Activated T-cell treated with anti-CD3 and anti-CD28 coated beads, Interleukin-2, amount 50 U/mL, for 4 hours (primary cell): ENCODE measurements around the gene FBXW4. TPM values are rescaled to one million over a fixed set of nuclear protein-coding genes. Genes with fewer than 3 reads are reported as not detected.
"Not testable (repeated sequence)": the region's sequence is repeated elsewhere in the genome, so short reads cannot be mapped to it uniquely, and the experiment has no call there.

Experiments used
- ATAC-seq, 2 donors: fragments of 200-7000 bp; cut with Tn5 transposase; one replicate each; pipeline ENCODE4 v1.10.0; 2021
- DNase-seq: peaks from one replicate; pipeline ENCODE4 v3.0.0-alpha.2; 2020
- H3K27me3 Mint-ChIP-seq: one replicate; pipeline ENCODE4 v1.8.0; 2021; ENCODE audit warnings: low read depth, mixed read lengths
- H3K36me3 Mint-ChIP-seq: one replicate; pipeline ENCODE4 v1.8.0; 2022; ENCODE audit warnings: mixed read lengths; ENCODE audit not compliant: insufficient read depth
- H3K4me1 Mint-ChIP-seq: one replicate; pipeline ENCODE4 v1.8.0; 2021; ENCODE audit warnings: low read depth, mixed read lengths
- H3K4me3 Mint-ChIP-seq: one replicate; pipeline ENCODE4 v1.8.0; 2021; ENCODE audit warnings: mild to moderate bottlenecking, moderate library complexity, mixed read lengths
- H3K9me3 Mint-ChIP-seq: one replicate; pipeline ENCODE4 v1.8.0; 2021; ENCODE audit warnings: mixed read lengths
- total RNA-seq, 3 donors: library from RNA; stranded (reverse); gene quantifications; one replicate each; pipeline ENCODE4 v1.2.1, GENCODE V29; 2021

Gene FBXW4
- total RNA-seq, 3 donors from 2014 or later, result 23.8 to 26.8 (median 25.2) TPM

DNA sequence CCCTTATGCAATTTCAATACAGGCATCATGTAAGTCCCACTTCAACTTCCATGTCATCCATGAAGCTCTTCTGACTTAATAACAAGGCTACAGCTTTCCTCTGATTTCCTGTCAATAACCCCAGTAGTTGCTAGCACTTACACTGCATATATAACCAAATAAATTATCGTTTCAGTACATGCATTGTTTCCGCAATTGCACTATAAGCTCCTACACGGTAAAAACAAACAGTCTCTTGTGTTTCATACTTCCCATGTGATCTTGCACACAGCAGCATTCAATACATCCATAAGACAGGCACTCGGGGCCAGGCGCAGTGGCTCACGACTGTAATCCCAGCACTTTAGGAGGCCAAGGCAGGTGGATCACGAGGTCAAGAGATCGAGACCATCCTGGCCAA, 41.4 kb downstream of the FBXW4 start:
- no peaks in the 10 kb centered on the region for H3K9me3 Mint-ChIP-seq
- peaks cover 21% of the 10 kb centered on the region for H3K36me3 Mint-ChIP-seq
- H3K4me3 Mint-ChIP-seq, result no peak overlapping the region
- DNase-seq, result no peak
- ATAC-seq, result no peak
- H3K4me1 Mint-ChIP-seq, result peaks cover 5% of the 10 kb centered on the region
- H3K27me3 Mint-ChIP-seq, result no peaks in the 10 kb centered on the region

DNA sequence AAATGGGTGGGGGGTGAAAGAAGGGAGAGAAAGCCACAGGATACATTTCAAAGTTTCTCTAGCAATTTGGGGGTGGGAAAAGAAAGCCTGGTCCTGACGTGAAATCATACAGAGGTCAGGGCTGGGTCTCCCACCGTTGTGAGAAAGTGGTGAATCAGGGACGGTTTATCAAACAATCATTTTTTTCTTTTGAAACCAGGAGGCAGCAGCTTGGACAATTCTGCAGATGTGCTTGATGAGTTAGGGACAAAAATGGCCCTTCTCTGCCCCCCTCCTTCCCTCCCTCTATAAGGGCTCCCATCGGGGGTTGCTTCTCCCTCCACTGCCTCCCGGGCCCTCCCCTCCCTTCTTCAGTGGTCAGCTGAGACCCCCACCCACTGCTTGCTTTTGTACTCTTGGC, 43.6 kb downstream of the FBXW4 start:
- Mint-ChIP-seq H3K36me3 (peaks cover 14% of the 10 kb centered on the region), H3K27me3 (no peaks in the 10 kb centered on the region), H3K9me3 (no peaks in the 10 kb centered on the region), H3K4me3 (no peak overlapping the region), H3K4me1 (peaks cover 5% of the 10 kb centered on the region)
- ATAC-seq, result no peak
- no peak for DNase-seq

DNA sequence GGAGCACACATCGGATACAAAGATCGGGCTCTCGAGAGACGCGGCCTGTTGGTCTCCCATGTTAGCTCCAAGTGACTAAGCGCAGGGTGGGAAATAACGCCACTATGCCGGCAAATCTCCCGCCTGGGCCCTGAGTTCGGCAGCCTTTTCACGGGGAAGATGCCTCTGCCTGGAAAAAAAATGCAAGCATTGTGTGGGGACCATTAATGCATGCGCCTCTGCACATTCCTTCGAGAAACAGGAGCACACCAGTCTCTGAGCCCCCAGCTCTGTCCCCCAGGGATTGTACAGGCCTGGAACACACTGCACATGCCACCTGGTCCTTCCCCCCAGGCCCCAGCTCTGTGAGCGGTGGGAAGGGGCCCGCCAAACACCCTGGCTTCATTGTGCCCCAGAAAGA, 44.1 kb downstream of the FBXW4 start:
- Mint-ChIP-seq H3K4me3 (no peak overlapping the region), H3K9me3 (no peaks in the 10 kb centered on the region), H3K4me1 (peaks cover 5% of the 10 kb centered on the region), H3K36me3 (peaks cover 14% of the 10 kb centered on the region), H3K27me3 (no peaks in the 10 kb centered on the region)
- no peak for DNase-seq
- ATAC-seq, result no peak

GRCh38 chr10:101649525-101650085, 45.4 kb downstream of the FBXW4 start:
- H3K4me1 Mint-ChIP-seq, result peaks cover 5% of the 10 kb centered on the region
- ATAC-seq (no peak), DNase-seq (no peak)
- peaks cover 10% of the 10 kb centered on the region for H3K36me3 Mint-ChIP-seq
- no peaks in the 10 kb centered on the region for H3K9me3 Mint-ChIP-seq
- no peaks in the 10 kb centered on the region for H3K27me3 Mint-ChIP-seq
- no peak overlapping the region for H3K4me3 Mint-ChIP-seq

DNA sequence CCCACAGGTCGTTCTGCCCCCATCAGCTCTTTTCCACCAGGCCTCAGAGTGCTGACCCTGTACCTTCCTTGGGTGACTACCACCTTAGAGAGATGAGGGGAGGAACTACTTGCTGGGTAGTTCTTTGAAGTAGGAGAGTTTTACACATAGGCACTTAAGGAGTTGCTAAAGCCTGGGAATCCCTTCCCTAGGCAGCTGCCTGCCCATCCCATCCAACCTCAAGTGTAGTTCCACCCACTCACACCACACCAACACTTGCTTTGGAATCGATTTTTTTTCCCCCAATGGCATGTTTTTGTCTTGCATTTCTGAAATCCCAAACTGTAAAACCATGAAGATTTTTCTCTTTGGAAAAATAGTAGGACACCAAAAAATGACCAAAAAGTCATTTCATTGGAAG, 47.7 kb downstream of the FBXW4 start:
- ATAC-seq, result no peak
- no peaks in the 10 kb centered on the region for H3K9me3 Mint-ChIP-seq
- peaks cover 10% of the 10 kb centered on the region for H3K4me1 Mint-ChIP-seq
- DNase-seq, result no peak
- H3K36me3 Mint-ChIP-seq, result peaks cover 21% of the 10 kb centered on the region
- H3K27me3 Mint-ChIP-seq, result no peaks in the 10 kb centered on the region
- H3K4me3 Mint-ChIP-seq, result no peak overlapping the region

DNA sequence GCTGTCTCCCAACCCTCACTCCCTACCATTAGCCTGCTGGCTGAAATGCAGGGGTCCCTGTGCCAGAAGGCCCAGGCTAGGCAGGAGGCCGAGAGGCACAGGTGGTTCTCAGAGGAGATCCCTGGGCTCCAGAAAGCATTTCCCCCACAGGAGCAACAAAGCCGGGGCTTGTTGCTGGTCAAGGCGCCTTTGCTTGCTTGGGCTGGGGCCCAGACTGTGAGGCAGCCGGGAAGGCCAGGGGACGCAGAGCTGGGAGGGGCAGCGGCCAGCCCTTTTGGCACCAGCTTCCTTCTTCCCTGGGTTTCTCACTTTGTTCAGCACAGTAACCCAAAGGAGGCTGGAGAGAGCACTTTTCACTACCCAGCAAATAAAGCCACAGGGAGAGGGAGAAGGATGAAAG, 48.6 kb downstream of the FBXW4 start:
- ATAC-seq (no peak), DNase-seq (no peak)
- no peaks in the 10 kb centered on the region for H3K9me3 Mint-ChIP-seq
- peaks cover 24% of the 10 kb centered on the region for H3K36me3 Mint-ChIP-seq
- H3K4me1 Mint-ChIP-seq, result peaks cover 11% of the 10 kb centered on the region
- H3K4me3 Mint-ChIP-seq, result no peak overlapping the region
- H3K27me3 Mint-ChIP-seq, result no peaks in the 10 kb centered on the region

GRCh38 chr10:101645659-101646058, 49.3 kb downstream of the FBXW4 start:
- Mint-ChIP-seq H3K27me3 (no peaks in the 10 kb centered on the region), H3K36me3 (peaks cover 25% of the 10 kb centered on the region), H3K4me1 (peaks cover 11% of the 10 kb centered on the region), H3K9me3 (no peaks in the 10 kb centered on the region), H3K4me3 (no peak overlapping the region)
- DNase-seq, result no peak
- no peak for ATAC-seq

GRCh38 chr10:101644002-101644401, 51.0 kb downstream of the FBXW4 start:
- Mint-ChIP-seq H3K4me1 (peaks cover 9% of the 10 kb centered on the region), H3K4me3 (no peak overlapping the region), H3K36me3 (peaks cover 24% of the 10 kb centered on the region)

GRCh38 chr10:101643546-101643945, 51.4 kb downstream of the FBXW4 start:
- ATAC-seq (no peak), DNase-seq (no peak)
- H3K4me3 Mint-ChIP-seq, result no peak overlapping the region
- peaks cover 7% of the 10 kb centered on the region for H3K4me1 Mint-ChIP-seq
- no peaks in the 10 kb centered on the region for H3K9me3 Mint-ChIP-seq
- H3K27me3 Mint-ChIP-seq, result no peaks in the 10 kb centered on the region
- H3K36me3 Mint-ChIP-seq, result peaks cover 24% of the 10 kb centered on the region

More at GRCh38 chr10:101644002-101644401, 51.0 kb downstream of the FBXW4 start:
- H3K9me3 Mint-ChIP-seq, result no peaks in the 10 kb centered on the region
- ATAC-seq (no peak), DNase-seq (no peak)
- H3K27me3 Mint-ChIP-seq, result no peaks in the 10 kb centered on the region

DNA sequence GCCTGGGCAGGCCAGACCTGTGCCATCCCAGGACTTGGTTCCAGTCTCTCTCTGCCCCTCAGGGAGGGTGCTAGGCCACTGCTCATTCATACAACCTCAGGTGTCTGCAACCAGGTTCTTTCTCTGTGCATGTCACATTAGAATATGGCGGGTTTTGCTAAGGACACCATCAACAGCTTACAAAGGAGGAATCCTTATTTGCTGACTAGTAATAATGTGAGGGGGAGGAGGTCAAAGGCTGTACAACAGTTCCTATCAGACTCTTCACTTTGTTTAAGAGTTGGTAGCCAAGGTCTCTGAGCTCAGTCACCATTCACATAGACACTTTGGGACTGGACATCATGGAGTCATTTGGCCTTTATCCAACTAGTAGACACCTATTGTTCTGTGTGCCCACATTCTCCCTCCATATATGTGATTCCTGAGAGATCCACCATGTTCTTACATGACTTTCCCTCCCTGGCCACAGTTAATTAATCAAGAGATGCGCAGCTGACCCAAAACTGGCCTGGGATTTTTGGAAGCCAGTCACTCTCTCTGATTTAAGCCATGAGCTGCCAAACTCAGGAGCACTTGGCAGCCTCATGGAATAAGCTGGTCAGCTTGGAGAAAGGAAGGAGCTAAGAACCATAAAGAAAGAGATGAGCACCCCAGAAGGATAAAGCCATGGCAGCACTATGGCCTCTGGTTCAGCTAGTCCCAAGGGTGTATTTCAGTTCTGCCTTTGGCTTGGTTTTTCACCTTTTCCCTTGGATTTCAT, 55.6 kb downstream of the FBXW4 start:
- Mint-ChIP-seq H3K4me3 (no peak overlapping the region), H3K36me3 (peaks cover 31% of the 10 kb centered on the region), H3K9me3 (no peaks in the 10 kb centered on the region), H3K4me1 (peaks cover 12% of the 10 kb centered on the region), H3K27me3 (no peaks in the 10 kb centered on the region)
- DNase-seq (no peak), ATAC-seq (no peak)

DNA sequence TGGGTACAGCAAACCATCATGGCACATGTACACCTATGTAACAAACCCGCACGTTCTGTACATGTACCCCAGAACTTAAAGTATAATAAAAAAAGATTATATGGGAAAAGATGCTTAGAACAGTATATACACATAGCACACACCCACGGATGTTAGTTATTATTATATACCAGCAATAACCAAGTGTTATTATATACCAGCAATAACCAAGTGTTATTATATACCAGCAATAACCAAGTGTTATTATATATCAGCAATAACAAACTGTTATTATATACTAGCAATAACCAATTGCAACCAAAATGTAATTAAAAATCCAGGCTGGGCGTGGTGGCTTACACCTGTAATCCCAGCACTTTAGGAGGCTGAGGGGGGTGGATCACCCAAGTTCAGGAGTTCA, 61.5 kb downstream of the FBXW4 start:
- not testable (repeated sequence) for H3K9me3 Mint-ChIP-seq, DNase-seq, H3K4me1 Mint-ChIP-seq, H3K27me3 Mint-ChIP-seq, H3K4me3 Mint-ChIP-seq, ATAC-seq
- H3K36me3 Mint-ChIP-seq, result peaks cover 19% of the 10 kb centered on the region

- Mint-ChIP-seq H3K4me1 (peaks cover 10% of the 10 kb centered on the region), H3K36me3 (peaks cover 12% of the 10 kb centered on the region), H3K9me3 (no peaks in the 10 kb centered on the region), H3K27me3 (no peaks in the 10 kb centered on the region), H3K4me3 (no peak overlapping the region)
- no peak for ATAC-seq
- no peak for DNase-seq
These were observed 63.0 kb downstream of the FBXW4 start for GRCh38 chr10:101631821-101632475.

GRCh38 chr10:101630633-101630920, 64.4 kb downstream of the FBXW4 start:
- Mint-ChIP-seq H3K36me3 (peaks cover 9% of the 10 kb centered on the region), H3K4me1 (peaks cover 8% of the 10 kb centered on the region), H3K27me3 (no peaks in the 10 kb centered on the region), H3K4me3 (no peak overlapping the region), H3K9me3 (no peaks in the 10 kb centered on the region)
- ATAC-seq (no peak), DNase-seq (no peak)

DNA sequence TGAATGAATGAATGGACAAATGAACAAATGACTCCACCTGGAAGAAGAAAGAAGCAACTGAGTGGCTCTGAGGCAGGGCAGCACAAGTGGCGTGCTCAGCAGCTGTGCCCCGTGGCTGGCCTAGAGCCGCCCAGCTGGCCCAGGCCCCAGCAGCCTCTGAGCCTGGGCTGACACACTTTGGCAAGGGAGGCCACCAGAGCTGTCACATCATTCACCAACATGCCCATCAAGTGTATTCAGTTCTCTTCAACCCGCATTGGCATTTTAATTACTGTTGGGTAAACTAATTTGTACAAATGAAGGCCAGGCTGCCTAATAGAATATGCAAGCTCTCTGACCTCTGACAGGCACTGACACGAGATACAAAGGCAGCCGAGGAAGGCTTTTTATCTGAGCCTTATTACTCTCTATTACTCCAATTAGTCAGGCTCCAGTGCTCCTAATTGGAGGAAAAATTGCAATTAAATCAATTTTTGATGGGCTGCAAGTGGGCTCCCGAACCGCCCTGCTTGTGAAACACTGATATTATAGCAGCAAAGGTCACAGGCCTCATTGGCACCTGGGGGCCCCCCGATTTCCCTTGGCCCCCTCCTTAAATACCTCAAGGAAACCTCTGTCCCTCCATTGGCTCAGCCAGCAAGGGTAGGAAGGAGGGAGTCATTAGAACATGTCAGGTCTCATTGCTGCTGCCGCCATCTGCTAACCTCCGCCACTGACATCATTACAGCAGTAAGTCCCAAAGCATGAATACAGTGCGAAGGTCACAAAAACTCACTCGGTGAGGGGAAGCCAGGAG, 64.9 kb downstream of the FBXW4 start:
- no peak overlapping the region for H3K4me3 Mint-ChIP-seq
- H3K4me1 Mint-ChIP-seq, result peaks cover 7% of the 10 kb centered on the region
- ATAC-seq, result no peak
- no peaks in the 10 kb centered on the region for H3K9me3 Mint-ChIP-seq
- H3K36me3 Mint-ChIP-seq, result peaks cover 11% of the 10 kb centered on the region
- no peak for DNase-seq
- no peaks in the 10 kb centered on the region for H3K27me3 Mint-ChIP-seq
